ENCODE data around the gene SEC22A. TPM values are rescaled to one million over a fixed set of nuclear protein-coding genes. Genes with fewer than 3 reads are reported as not detected.

Gene SEC22A
- total and polyA plus RNA-seq, 12 donors = 4.6 to 67.2 (median 21.0) TPM

GRCh38 chr3:123317716-123318115 lies 116.0 kb downstream of the SEC22A start:
- Histone ChIP-seq H3K4me3 (no peak overlapping the region), H3K27ac (no peak overlapping the region), H3K36me3 (replicated peaks in 1 of 2) (no peaks in the 10 kb centered on the region), H3K27me3 (no peaks in the 10 kb centered on the region), H3K9me3 (replicated peaks in 1 of 3) (no peaks in the 10 kb centered on the region), H3K4me1 (replicated peaks in 1 of 2) (no peaks in the 10 kb centered on the region)
- intact Hi-C loops (cut with DNase I) = no loop called here
- 89 to 95% (median 94%) methylated on average over 14 of the region's 14 CpGs for WGBS, 4 donors
- DNase-seq = no peak
- TF ChIP-seq CTCF (IDR thresholded peaks at IDR 0.05) (no peak), POLR2A (IDR thresholded peaks at IDR 0.05) (no peak)

DNA sequence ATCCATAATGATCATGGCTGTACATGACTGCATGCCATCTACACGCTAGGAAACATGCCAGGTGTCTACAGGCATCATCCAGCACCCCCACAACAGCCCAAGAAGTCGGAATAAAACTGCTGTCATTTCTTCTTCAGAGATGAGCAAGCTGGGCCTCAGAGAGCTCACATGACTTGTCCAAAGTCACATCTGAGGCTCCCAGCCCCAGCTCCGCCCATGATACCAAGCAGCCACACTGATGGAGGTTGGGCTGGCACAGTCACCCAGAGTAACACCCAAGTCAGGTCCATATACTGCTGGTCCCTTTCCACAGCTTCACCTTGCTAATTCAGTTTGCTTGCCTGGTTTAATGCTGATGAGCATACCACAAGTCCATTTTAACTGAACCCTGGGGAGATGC lies 116.6 kb downstream of the SEC22A start:
- WGBS, 4 donors = 82 to 100% (median 88%) methylated on average over 2 to 3 of the region's 3 CpGs
- no peaks in the 10 kb centered on the region for H3K9me3 ChIP-seq (replicated peaks in 1 of 3)
- no peaks in the 10 kb centered on the region for H3K36me3 ChIP-seq (replicated peaks in 1 of 2)
- DNase-seq = no peak
- TF ChIP-seq CTCF (IDR thresholded peaks at IDR 0.05) (no peak), POLR2A (IDR thresholded peaks at IDR 0.05) (no peak)
- H3K4me1 ChIP-seq (replicated peaks in 1 of 2) = no peaks in the 10 kb centered on the region
- no peak overlapping the region for H3K27ac ChIP-seq
- no peak overlapping the region for H3K4me3 ChIP-seq
- H3K27me3 ChIP-seq = no peaks in the 10 kb centered on the region
- intact Hi-C loops (cut with DNase I) = no loop called here

GRCh38 chr3:123319760-123320159 lies 118.0 kb downstream of the SEC22A start:
- WGBS, 4 donors = 69 to 89% (median 71%) methylated on average over 3 to 10 of the region's 10 CpGs
- Histone ChIP-seq H3K36me3 (replicated peaks in 1 of 2) (no peaks in the 10 kb centered on the region), H3K9me3 (replicated peaks in 1 of 3) (no peaks in the 10 kb centered on the region), H3K4me1 (replicated peaks in 1 of 2) (no peaks in the 10 kb centered on the region), H3K27me3 (no peaks in the 10 kb centered on the region), H3K27ac (no peak overlapping the region), H3K4me3 (no peak overlapping the region)
- DNase-seq = no peak
- intact Hi-C loops (cut with DNase I) = loop anchor here in 1 of 2 donors (10.0 kb wide), 1 partner anchor 235 kb away; no protein-coding TSS in a partner anchor
- TF ChIP-seq POLR2A (IDR thresholded peaks at IDR 0.05) (no peak), CTCF (IDR thresholded peaks at IDR 0.05) (no peak)

DNA sequence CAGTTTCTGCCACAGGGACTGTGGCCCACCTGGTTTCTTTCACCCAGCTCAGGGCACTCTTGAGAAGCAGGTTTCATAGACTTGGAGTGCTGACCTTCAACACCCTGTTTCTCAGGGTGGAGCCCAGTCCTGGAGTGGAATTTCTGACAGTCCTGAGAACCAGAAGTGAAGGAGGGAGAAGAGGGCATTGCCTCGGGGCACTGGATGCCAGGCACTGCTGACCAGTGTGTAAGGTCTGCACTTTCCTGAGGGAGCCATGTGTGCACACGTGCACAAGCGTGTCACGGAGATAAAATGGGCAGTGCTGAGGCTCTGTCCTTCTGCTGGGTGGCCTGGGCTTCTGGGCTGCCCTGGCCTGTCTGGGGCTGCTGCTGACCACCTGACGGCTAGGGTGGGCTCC lies 118.5 kb downstream of the SEC22A start:
- 79 to 92% (median 81%) methylated on average over 5 of the region's 5 CpGs for WGBS, 4 donors
- H3K4me3 ChIP-seq = no peak overlapping the region
- TF ChIP-seq CTCF (IDR thresholded peaks at IDR 0.05) = no peak
- no peak for TF ChIP-seq POLR2A (IDR thresholded peaks at IDR 0.05)
- intact Hi-C loops (cut with DNase I) = loop anchor here in 1 of 2 donors (10.0 kb wide), 1 partner anchor 235 kb away; no protein-coding TSS in a partner anchor
- no peaks in the 10 kb centered on the region for H3K36me3 ChIP-seq (replicated peaks in 1 of 2)
- no peaks in the 10 kb centered on the region for H3K27me3 ChIP-seq
- H3K9me3 ChIP-seq (replicated peaks in 1 of 3) = no peaks in the 10 kb centered on the region
- no peak for DNase-seq
- no peaks in the 10 kb centered on the region for H3K4me1 ChIP-seq (replicated peaks in 1 of 2)
- no peak overlapping the region for H3K27ac ChIP-seq

Measured in adrenal gland (tissue), 12 donors.